ENCODE data around the gene C19orf47.

DNA sequence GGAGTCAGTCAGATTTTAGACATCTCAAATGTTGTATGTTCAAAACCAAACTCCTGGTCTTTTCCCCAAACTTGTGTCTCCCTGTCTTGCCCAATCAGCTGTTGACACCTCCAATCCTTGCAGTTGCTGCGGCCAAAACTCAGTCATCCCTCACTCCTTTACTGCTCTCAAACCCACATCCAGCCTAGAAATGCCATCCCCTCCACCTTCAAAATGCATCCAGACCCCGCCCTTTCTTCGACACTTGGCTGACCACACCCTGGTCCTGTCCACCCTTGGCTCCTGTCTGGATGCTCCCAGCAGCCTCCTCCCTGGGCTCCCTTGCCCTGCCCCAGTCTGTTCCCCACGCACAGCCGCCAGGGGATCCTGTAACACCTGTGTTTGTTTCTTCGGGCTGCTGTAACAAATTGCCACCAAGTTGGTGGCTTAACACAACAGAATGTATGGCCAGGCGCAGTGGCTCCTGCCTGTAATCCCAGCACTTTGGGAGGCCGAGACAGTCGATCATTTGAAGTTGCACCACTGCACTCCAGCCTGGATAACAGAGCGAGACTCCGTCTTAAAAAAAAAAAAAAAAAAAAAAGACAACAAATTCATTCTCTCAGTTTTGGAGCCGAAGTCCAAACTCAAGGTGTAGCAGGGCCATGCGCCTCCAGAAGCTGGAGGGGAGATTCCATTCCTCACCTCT is 12.0 kb upstream of the C19orf47 start:
- TF ChIP-seq, protein P1, sequence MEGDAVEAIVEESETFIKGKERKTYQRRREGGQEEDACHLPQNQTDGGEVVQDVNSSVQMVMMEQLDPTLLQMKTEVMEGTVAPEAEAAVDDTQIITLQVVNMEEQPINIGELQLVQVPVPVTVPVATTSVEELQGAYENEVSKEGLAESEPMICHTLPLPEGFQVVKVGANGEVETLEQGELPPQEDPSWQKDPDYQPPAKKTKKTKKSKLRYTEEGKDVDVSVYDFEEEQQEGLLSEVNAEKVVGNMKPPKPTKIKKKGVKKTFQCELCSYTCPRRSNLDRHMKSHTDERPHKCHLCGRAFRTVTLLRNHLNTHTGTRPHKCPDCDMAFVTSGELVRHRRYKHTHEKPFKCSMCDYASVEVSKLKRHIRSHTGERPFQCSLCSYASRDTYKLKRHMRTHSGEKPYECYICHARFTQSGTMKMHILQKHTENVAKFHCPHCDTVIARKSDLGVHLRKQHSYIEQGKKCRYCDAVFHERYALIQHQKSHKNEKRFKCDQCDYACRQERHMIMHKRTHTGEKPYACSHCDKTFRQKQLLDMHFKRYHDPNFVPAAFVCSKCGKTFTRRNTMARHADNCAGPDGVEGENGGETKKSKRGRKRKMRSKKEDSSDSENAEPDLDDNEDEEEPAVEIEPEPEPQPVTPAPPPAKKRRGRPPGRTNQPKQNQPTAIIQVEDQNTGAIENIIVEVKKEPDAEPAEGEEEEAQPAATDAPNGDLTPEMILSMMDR (conservative IDR thresholded peaks at IDR 0.05 in 1 of 2, IDR thresholded peaks at IDR 0.05 in 1 of 2; ENCODE audit: low read depth in 1 of 2, low read length in 2 of 2) = no peak
- TF ChIP-seq EZH2 (IDR thresholded peaks at IDR 0.05; ENCODE audit: low read length, missing control alignments) = no peak

Data from fibroblast of lung (primary cell).